HG03025 (cell line): Measurements from ENCODE around the gene POU2F3.

Experiments used
- ATAC-seq: cut with Tn5 transposase; IDR thresholded peaks from one replicate; pipeline ENCODE4 v1.9.1; 2021; ENCODE audit warnings: mild to moderate bottlenecking, moderate library complexity; ENCODE audit not compliant: unreplicated experiment, low FRiP score

The POU2F3 gene

GRCh38 chr11:120306519-120307242 lies 66.7 kb downstream of the POU2F3 start:
- no peak for ATAC-seq

DNA sequence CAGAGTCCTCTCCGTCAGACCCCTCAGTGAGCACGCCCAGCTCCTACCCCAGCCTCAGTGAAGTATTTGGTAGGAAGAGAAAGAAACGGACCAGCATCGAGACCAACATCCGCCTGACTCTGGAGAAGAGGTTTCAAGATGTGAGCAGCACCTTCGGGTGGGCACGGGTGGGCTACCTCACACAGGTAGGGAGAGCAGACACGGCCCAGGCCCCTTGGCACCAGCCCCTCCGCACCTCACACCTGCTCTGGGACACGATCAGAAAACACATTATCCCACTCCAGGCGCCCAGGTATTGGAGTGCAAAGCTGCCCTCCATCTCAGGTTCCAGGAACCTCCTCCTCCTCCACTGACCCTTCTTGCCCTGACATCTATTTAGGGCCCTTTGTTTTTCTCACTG lies 67.5 kb downstream of the POU2F3 start:
- no peak for ATAC-seq

DNA sequence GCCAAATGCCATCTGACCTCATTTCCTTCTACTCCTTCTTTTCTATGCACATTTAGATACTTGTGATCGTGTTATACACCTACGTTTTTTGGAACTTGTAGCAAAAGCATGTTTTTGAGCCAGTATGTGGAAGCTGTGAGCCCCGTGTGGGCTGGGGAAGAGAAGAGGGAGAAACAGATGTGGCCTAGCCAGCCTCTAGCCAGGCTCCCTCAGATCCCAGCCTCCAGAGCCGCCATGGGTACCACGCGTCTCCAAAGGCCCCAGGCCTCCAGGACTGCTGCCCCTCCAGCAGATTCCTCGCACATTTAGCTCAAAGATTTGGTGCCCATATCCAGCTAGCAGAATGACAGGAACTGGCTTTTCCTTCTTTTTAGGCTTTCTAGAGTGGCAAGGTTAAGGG lies 68.1 kb downstream of the POU2F3 start:
- ATAC-seq = no peak

- no peak for ATAC-seq
These were observed 70.9 kb downstream of the POU2F3 start for GRCh38 chr11:120310870-120311269.

GRCh38 chr11:120314861-120315260 lies 74.9 kb downstream of the POU2F3 start:
- ATAC-seq = no peak

DNA sequence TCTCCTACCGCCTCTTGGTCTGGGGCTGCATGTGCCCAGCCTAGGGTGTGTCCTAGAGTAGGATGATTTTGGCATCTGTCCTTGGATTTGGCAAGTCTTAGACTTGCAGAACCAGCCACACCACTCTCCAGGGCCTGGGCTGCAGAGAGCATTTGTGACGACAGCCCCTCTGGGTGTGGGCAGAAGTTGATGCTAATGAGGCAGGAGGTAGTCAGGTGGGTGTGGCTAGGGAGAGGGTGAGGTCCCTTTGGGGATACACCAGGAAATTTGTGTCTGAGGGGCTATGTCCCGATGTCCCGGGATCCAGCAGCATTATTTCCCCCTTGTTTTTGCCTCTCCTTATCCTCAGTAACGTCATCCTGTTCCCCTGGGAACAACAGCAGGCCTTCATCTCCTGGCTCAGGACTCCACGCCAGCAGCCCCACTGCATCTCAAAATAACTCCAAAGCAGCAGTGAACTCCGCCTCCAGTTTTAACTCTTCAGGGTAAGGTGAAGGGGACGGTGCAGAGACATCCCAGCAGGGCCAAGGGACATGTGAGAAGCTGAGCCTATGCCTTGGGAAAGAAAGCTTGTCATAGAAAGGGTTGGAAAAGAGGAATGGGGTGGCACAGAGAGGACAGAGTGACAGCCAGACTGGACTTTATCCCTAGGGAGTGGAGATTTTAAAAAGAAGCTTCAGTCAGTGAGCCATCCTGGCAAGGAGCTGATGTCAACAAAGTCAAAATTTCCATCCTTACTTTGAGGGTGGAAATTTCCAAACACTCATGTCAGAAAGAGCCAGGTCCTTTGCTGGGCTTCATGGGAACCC lies 77.1 kb downstream of the POU2F3 start:
- no peak for ATAC-seq

GRCh38 chr11:120317689-120318480 lies 77.9 kb downstream of the POU2F3 start:
- ATAC-seq = no peak

- no peak for ATAC-seq
These were observed 79.0 kb downstream of the POU2F3 start for GRCh38 chr11:120318906-120319305.

- no peak for ATAC-seq
These were observed 85.2 kb downstream of the POU2F3 start, which contains the start of gene TLCD5 for GRCh38 chr11:120324932-120325810. TLCD5 (plus strand) TSS chr11:120325299; CDS start chr11:120327442, 2,143 bp downstream.

DNA sequence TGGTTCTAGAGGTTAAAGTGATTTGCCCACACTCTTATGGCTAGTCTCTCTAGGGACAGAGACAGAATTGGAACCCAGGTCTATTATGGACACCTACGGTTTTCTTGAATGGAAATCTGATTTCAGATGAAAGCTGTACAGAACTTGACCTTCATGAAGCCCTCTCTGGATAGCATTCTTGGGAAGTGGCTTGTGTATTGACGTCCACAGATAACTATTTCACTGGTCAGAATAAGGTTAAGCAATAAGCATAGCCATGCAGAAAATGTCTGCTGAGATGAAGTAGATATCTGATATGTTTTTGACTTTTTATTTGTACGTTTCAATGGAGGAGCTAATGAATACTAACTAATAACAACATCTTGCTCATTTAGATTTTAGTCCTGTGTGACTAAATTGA lies 86.3 kb downstream of the POU2F3 start:
- no peak for ATAC-seq

- no peak for ATAC-seq
These were observed 86.9 kb downstream of the POU2F3 start for GRCh38 chr11:120326845-120327281.

- no peak for ATAC-seq
These were observed 87.4 kb downstream of the POU2F3 start for GRCh38 chr11:120327311-120327710.

GRCh38 chr11:120329556-120329955 lies 89.6 kb downstream of the POU2F3 start:
- ATAC-seq = no peak

- no peak for ATAC-seq
These were observed 90.1 kb downstream of the POU2F3 start for GRCh38 chr11:120330045-120330444.

GRCh38 chr11:120331301-120331996 lies 91.5 kb downstream of the POU2F3 start:
- ATAC-seq = no peak

GRCh38 chr11:120332822-120333716 lies 93.1 kb downstream of the POU2F3 start:
- ATAC-seq = no peak

DNA sequence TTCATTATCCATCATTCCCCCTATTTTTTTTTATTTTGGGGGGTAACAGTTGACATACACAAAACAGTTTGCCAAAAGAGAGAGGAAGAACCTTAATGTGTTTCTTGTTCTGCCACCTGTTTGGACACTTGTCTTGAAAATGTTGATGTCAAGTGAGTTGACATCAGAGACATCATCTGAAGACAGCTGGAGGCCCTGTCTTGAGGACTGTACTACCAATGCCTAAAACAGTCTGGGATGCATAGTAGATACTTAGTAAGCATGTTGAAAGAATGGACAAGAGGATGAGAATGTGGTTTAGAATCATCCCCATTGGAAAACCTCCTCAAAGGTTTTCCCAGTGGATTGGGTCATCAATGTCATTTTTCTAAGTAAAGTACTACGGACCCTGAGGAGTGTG lies 93.9 kb downstream of the POU2F3 start:
- ATAC-seq = no peak

GRCh38 chr11:120334332-120334731 lies 94.4 kb downstream of the POU2F3 start:
- ATAC-seq = no peak
